ENCODE measurements around the gene KBTBD8. TPM values are rescaled to one million over a fixed set of nuclear protein-coding genes. Genes with fewer than 3 reads are reported as not detected.

The KBTBD8 gene
- total and polyA plus RNA-seq, 9 of the 15 experiments (the other 6 are each of a cell fraction or from before 2014, with no cell fraction given): 2.7 to 9.1 (median 5.6) TPM

DNA sequence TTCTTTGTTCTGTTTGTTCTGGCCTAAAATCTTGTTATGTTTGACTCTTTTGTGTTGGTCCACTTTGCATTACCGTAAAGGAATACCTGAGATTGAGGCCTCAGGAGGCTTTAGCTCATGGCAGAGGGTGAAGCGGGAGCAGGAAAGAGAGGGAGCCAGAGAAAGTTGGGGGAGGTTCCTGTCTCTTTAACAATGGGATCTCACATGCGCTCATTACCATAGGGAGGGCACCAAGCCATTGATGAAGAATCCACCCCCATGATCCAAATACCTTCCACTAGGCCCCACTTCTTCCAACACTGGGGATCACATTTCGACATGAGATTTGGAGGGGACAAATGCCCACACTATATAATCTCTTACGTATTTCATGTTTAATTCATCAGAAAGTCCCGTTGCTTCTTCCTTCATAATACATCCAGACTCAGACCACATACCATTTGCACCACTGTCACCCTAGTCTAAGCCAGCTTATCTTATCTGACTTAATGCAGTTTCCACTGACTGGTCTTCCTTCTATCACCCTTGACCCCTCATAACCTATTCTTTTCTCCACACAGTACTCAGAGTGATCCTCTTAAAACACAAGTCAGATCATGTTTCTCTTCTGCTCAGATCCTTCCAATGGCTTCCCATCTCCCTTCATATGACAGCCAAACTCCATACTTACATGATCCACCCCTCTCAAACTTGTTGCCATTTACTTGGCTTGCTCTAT is 13.5 kb downstream of the KBTBD8 start (continued):
- TF ChIP-seq ZNF79 (CRISPR knock-in tag; IDR thresholded peaks at IDR 0.05; ENCODE audit: low read depth): no peak
- no peak for TF ChIP-seq HNRNPH1 (optimal IDR thresholded peaks at IDR 0.05; ENCODE audit: low read depth, low read length)
- no peak for TF ChIP-seq ZFPM2 (CRISPR knock-in tag; IDR thresholded peaks at IDR 0.05)
- TF ChIP-seq, protein P1, sequence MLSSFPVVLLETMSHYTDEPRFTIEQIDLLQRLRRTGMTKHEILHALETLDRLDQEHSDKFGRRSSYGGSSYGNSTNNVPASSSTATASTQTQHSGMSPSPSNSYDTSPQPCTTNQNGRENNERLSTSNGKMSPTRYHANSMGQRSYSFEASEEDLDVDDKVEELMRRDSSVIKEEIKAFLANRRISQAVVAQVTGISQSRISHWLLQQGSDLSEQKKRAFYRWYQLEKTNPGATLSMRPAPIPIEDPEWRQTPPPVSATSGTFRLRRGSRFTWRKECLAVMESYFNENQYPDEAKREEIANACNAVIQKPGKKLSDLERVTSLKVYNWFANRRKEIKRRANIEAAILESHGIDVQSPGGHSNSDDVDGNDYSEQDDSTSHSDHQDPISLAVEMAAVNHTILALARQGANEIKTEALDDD (IDR thresholded peaks at IDR 0.05): peak; percentile 83
- TF ChIP-seq, protein P2, sequence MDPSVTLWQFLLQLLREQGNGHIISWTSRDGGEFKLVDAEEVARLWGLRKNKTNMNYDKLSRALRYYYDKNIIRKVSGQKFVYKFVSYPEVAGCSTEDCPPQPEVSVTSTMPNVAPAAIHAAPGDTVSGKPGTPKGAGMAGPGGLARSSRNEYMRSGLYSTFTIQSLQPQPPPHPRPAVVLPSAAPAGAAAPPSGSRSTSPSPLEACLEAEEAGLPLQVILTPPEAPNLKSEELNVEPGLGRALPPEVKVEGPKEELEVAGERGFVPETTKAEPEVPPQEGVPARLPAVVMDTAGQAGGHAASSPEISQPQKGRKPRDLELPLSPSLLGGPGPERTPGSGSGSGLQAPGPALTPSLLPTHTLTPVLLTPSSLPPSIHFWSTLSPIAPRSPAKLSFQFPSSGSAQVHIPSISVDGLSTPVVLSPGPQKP (CRISPR knock-in tag; IDR thresholded peaks at IDR 0.05): no peak
- TF ChIP-seq ZFX (CRISPR knock-in tag; IDR thresholded peaks at IDR 0.05): peak; percentile 24; the same call in 1 of the 2 replicates
- TF ChIP-seq JUNB (CRISPR knock-in tag; conservative IDR thresholded peaks at IDR 0.05): no peak
- TF ChIP-seq MTA2 (IDR thresholded peaks at IDR 0.05; ENCODE audit: low read depth): peak; percentile 55; the same call in 1 of the 2 replicates
- TF ChIP-seq ARHGAP35 (IDR thresholded peaks at IDR 0.05; ENCODE audit: partially characterized antibody): no peak
- no peak for TF ChIP-seq MXD1 (CRISPR knock-in tag; IDR thresholded peaks at IDR 0.05; ENCODE audit: borderline replicate concordance, poor library complexity, severe bottlenecking)
- no peak for TF ChIP-seq RAD21 (CRISPR knock-in tag; conservative IDR thresholded peaks at IDR 0.05 in 1 of 2, IDR thresholded peaks at IDR 0.05 in 1 of 2)
- no peak for TF ChIP-seq RB1 (IDR thresholded peaks at IDR 0.05; ENCODE audit: low read depth)
- no peak for TF ChIP-seq RFX5 (IDR thresholded peaks at IDR 0.05; ENCODE audit: low read depth, low read length)
- TF ChIP-seq EP400 (IDR thresholded peaks at IDR 0.05): no peak
- TF ChIP-seq CREM (IDR thresholded peaks at IDR 0.05; ENCODE audit: low read depth): 0 out of 2 replicates have a peak, but pooled peaks have one; percentile 29
- TF ChIP-seq GABPB1 (CRISPR knock-in tag; IDR thresholded peaks at IDR 0.05): no peak
- no peak for TF ChIP-seq GATAD2A (IDR thresholded peaks at IDR 0.05)
- TF ChIP-seq, protein P3, sequence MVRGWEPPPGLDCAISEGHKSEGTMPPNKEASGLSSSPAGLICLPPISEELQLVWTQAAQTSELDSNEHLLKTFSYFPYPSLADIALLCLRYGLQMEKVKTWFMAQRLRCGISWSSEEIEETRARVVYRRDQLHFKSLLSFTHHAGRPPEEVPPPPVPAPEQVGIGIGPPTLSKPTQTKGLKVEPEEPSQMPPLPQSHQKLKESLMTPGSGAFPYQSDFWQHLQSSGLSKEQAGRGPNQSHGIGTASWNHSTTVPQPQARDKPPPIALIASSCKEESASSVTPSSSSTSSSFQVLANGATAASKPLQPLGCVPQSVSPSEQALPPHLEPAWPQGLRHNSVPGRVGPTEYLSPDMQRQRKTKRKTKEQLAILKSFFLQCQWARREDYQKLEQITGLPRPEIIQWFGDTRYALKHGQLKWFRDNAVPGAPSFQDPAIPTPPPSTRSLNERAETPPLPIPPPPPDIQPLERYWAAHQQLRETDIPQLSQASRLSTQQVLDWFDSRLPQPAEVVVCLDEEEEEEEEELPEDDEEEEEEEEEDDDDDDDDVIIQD (CRISPR knock-in tag; IDR thresholded peaks at IDR 0.05): no peak
- TF ChIP-seq SAFB2 (IDR thresholded peaks at IDR 0.05; ENCODE audit: borderline replicate concordance, low read depth, low read length, severe bottlenecking): no peak
- no peak for TF ChIP-seq PCBP1 (IDR thresholded peaks at IDR 0.05; ENCODE audit: low read depth, low read length, poor library complexity, severe bottlenecking)
- TF ChIP-seq, protein P4, sequence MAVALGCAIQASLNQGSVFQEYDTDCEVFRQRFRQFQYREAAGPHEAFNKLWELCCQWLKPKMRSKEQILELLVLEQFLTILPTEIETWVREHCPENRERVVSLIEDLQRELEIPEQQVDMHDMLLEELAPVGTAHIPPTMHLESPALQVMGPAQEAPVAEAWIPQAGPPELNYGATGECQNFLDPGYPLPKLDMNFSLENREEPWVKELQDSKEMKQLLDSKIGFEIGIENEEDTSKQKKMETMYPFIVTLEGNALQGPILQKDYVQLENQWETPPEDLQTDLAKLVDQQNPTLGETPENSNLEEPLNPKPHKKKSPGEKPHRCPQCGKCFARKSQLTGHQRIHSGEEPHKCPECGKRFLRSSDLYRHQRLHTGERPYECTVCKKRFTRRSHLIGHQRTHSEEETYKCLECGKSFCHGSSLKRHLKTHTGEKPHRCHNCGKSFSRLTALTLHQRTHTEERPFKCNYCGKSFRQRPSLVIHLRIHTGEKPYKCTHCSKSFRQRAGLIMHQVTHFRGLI (CRISPR knock-in tag; IDR thresholded peaks at IDR 0.05): no peak
- no peak for TF ChIP-seq SMAD2 (IDR thresholded peaks at IDR 0.05; ENCODE audit: low read depth, low read length)
